Measurements from ENCODE around the gene TSPAN18. TPM values are rescaled to one million over a fixed set of nuclear protein-coding genes. Genes with fewer than 3 reads are reported as not detected.
A peak's percentile ranks its signal among the peaks of the same experiment; 100 is the strongest.

TSPAN18 gene
- total RNA-seq, 1 donor from 2014 or later, result 12.8 TPM

GRCh38 chr11:44952500-44953260, 225.9 kb downstream of the TSPAN18 start:
- Histone ChIP-seq H3K4me1 (peaks cover 14% of the 10 kb centered on the region), H3K9me3 (no peaks in the 10 kb centered on the region), H3K27ac (no peak overlapping the region), H3K36me3 (no peaks in the 10 kb centered on the region), H3K27me3 (no peaks in the 10 kb centered on the region), H3K4me3 (no peak overlapping the region)
- intact Hi-C loops (cut with DNase I), result no loop called here
- TF ChIP-seq CTCF (IDR thresholded peaks at IDR 0.05), result no peak
- no peak for TF ChIP-seq POLR2AphosphoS5 (IDR thresholded peaks at IDR 0.05; ENCODE audit: insufficient read depth in 1 of 2, low read depth in 1 of 2)
- no peak for TF ChIP-seq POLR2A (IDR thresholded peaks at IDR 0.05)
- no peak for DNase-seq (ENCODE audit: extremely low spot score in 2 of 2)

GRCh38 chr11:44954051-44954906, 227.5 kb downstream of the TSPAN18 start:
- Histone ChIP-seq H3K27me3 (no peaks in the 10 kb centered on the region), H3K4me1 (peaks cover 14% of the 10 kb centered on the region), H3K9me3 (no peaks in the 10 kb centered on the region), H3K4me3 (no peak overlapping the region), H3K27ac (no peak overlapping the region), H3K36me3 (no peaks in the 10 kb centered on the region)
- TF ChIP-seq POLR2A (IDR thresholded peaks at IDR 0.05) (no peak), POLR2AphosphoS5 (IDR thresholded peaks at IDR 0.05; ENCODE audit: insufficient read depth in 1 of 2, low read depth in 1 of 2) (no peak), CTCF (IDR thresholded peaks at IDR 0.05) (no peak)
- DNase-seq (ENCODE audit: extremely low spot score in 2 of 2), result no peak
- intact Hi-C loops (cut with DNase I), result no loop called here

- H3K4me1 ChIP-seq, result peaks cover 14% of the 10 kb centered on the region
- intact Hi-C loops (cut with DNase I), result no loop called here
- H3K36me3 ChIP-seq, result no peaks in the 10 kb centered on the region
- DNase-seq (ENCODE audit: extremely low spot score in 2 of 2), result no peak
- TF ChIP-seq POLR2AphosphoS5 (IDR thresholded peaks at IDR 0.05; ENCODE audit: insufficient read depth in 1 of 2, low read depth in 1 of 2) (peak; percentile 20 to 45), POLR2A (IDR thresholded peaks at IDR 0.05) (no peak), CTCF (IDR thresholded peaks at IDR 0.05) (no peak)
- no peaks in the 10 kb centered on the region for H3K9me3 ChIP-seq
- no peak overlapping the region for H3K27ac ChIP-seq
- no peak overlapping the region for H3K4me3 ChIP-seq
- no peaks in the 10 kb centered on the region for H3K27me3 ChIP-seq
These were observed 228.4 kb downstream of the TSPAN18 start for GRCh38 chr11:44955015-44955738.

GRCh38 chr11:44957040-44957515, 230.3 kb downstream of the TSPAN18 start:
- H3K36me3 ChIP-seq, result no peaks in the 10 kb centered on the region
- H3K27me3 ChIP-seq, result no peaks in the 10 kb centered on the region
- TF ChIP-seq POLR2A (IDR thresholded peaks at IDR 0.05), result no peak
- intact Hi-C loops (cut with DNase I), result no loop called here
- no peak overlapping the region for H3K4me3 ChIP-seq
- no peak for DNase-seq (ENCODE audit: extremely low spot score in 2 of 2)
- no peak overlapping the region for H3K27ac ChIP-seq
- peaks cover 14% of the 10 kb centered on the region for H3K4me1 ChIP-seq
- H3K9me3 ChIP-seq, result no peaks in the 10 kb centered on the region

Data from vagina (tissue), 2 donors.